ENCODE results near the gene LPCAT2. TPM values are rescaled to one million over a fixed set of nuclear protein-coding genes. Genes with fewer than 3 reads are reported as not detected.

The LPCAT2 gene
- total and polyA plus RNA-seq, 7 experiments from 2014 or later, result 0.03 to 16.9 (median 1.5) TPM

DNA sequence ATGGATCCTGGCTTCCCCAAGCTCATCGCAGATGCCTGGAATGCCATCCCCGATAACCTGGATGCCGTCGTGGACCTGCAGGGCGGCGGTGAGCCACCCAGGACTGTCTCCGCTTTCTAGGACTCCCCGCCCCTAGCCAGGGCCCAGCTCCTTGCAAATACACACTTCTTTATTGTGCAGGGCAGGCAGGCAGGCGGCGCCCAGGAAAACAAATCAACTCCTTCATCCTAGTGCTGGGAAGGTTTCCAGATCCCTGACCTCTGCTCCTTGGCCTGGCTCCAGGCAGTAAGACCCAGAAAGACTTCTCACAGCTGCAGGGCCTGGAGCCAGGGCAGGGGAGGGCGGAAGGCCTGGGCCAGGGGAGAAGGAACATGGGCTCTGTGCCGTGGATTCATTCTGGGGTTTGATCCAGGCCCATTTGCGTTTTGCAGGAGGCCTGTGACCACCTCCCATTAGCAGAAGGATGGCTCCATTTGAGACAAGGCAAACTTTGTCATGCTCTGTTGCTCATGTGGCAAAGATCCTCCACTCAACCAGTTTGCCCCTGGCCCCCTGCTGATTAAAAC is 6.0 kb upstream of the LPCAT2 start:
- POLR2A ChIA-PET, result interaction anchor here (0.6 kb wide), 1 partner anchor 40 kb away, joined by 3 read pairs; no protein-coding TSS in a partner anchor

GRCh38 chr16:55503726-55504550 is 4.9 kb upstream of the LPCAT2 start:
- H3K9me3 ChIP-seq (ENCODE audit: control insufficient read depth in 2 of 3, low read length in 3 of 3), result no peaks in the 10 kb centered on the region
- ChIA-PET POLR2A (no interaction called here), CTCF (no interaction called here)
- intact Hi-C loops (cut with micrococcal nuclease), result loop anchor here in 1 of 2 donors (10.0 kb wide), 1 partner anchor 691 kb away; the partner anchor contains the start of gene GNAO1
- Mint-ChIP-seq H3K4me3 (no peak overlapping the region), H3K36me3 (no peaks in the 10 kb centered on the region), H3K9me3 (peaks cover 0 to 3% (median 0%) of the 10 kb centered on the region in 11 donors), H3K4me1 (peaks cover 5 to 23% (median 19%) of the 10 kb centered on the region in 7 donors), H3K27ac (no peak overlapping the region), H3K27me3 (peaks cover 16 to 36% (median 27%) of the 10 kb centered on the region in 5 donors)
- ATAC-seq (no peak), DNase-seq (no peak)
- H3K4me1 ChIP-seq (ENCODE audit: control insufficient read depth in 2 of 2, insufficient read depth in 2 of 2, low read length in 2 of 2), result peaks cover 0 to 12% of the 10 kb centered on the region in 2 donors
- H3K4me3 ChIP-seq (ENCODE audit: low read length), result no peak overlapping the region
- no peaks in the 10 kb centered on the region for H3K36me3 ChIP-seq (ENCODE audit: control insufficient read depth in 2 of 3, insufficient read depth in 3 of 3, low read length in 3 of 3)
- H3K27me3 ChIP-seq (ENCODE audit: control insufficient read depth in 2 of 2, insufficient read depth in 2 of 2, low read length in 2 of 2), result no peaks in the 10 kb centered on the region
- no peak overlapping the region for H3K27ac ChIP-seq (ENCODE audit: low read depth, low read length)

More for the DNA sequence above, 6.0 kb upstream of the LPCAT2 start:
- Mint-ChIP-seq H3K4me3 (no peak overlapping the region), H3K36me3 (no peaks in the 10 kb centered on the region), H3K9me3 (peaks cover 0 to 2% (median 0%) of the 10 kb centered on the region in 11 donors), H3K27me3 (peaks cover 8 to 27% (median 16%) of the 10 kb centered on the region in 5 donors), H3K4me1 (peaks cover 0 to 19% (median 13%) of the 10 kb centered on the region in 7 donors), H3K27ac (no peak overlapping the region)
- Histone ChIP-seq H3K27ac (ENCODE audit: low read depth, low read length) (no peak overlapping the region), H3K9me3 (ENCODE audit: control insufficient read depth in 2 of 3, low read length in 3 of 3) (no peaks in the 10 kb centered on the region), H3K36me3 (ENCODE audit: control insufficient read depth in 2 of 3, insufficient read depth in 3 of 3, low read length in 3 of 3) (no peaks in the 10 kb centered on the region), H3K4me3 (ENCODE audit: low read length) (no peak overlapping the region), H3K4me1 (ENCODE audit: control insufficient read depth in 2 of 2, insufficient read depth in 2 of 2, low read length in 2 of 2) (peaks cover 0 to 12% of the 10 kb centered on the region in 2 donors), H3K27me3 (ENCODE audit: control insufficient read depth in 2 of 2, insufficient read depth in 2 of 2, low read length in 2 of 2) (no peaks in the 10 kb centered on the region)
- intact Hi-C loops (cut with micrococcal nuclease), result loop anchor here in 1 of 2 donors (10.0 kb wide), 1 partner anchor 692 kb away; the partner anchor contains the start of gene GNAO1
- CTCF ChIA-PET, result interaction anchor here (0.7 kb wide), 1 partner anchor 11 kb away, joined by 6 read pairs; no protein-coding TSS in a partner anchor
- DNase-seq (no peak), ATAC-seq (no peak)

- no peak for DNase-seq
- H3K36me3 ChIP-seq (ENCODE audit: control insufficient read depth in 2 of 3, insufficient read depth in 3 of 3, low read length in 3 of 3), result no peaks in the 10 kb centered on the region
- intact Hi-C loops (cut with micrococcal nuclease), result loop anchor here in 1 of 2 donors (5.0 to 10.0 kb wide), 2 partner anchors 38 to 689 kb away; partner anchors contain the start of gene GNAO1
- H3K27ac Mint-ChIP-seq, result no peak overlapping the region
- POLR2A ChIA-PET, result no interaction called here
- no peak overlapping the region for H3K4me3 ChIP-seq (ENCODE audit: low read length)
- peaks cover 5 to 18% (median 13%) of the 10 kb centered on the region in 7 donors for H3K4me1 Mint-ChIP-seq
- no peak overlapping the region for H3K27ac ChIP-seq (ENCODE audit: low read depth, low read length)
- no peak for ATAC-seq
- CTCF ChIA-PET, result no interaction called here
- no peaks in the 10 kb centered on the region for H3K9me3 ChIP-seq (ENCODE audit: control insufficient read depth in 2 of 3, low read length in 3 of 3)
- H3K27me3 Mint-ChIP-seq, result peaks cover 29 to 46% (median 41%) of the 10 kb centered on the region in 5 donors
- H3K4me1 ChIP-seq (ENCODE audit: control insufficient read depth in 2 of 2, insufficient read depth in 2 of 2, low read length in 2 of 2), result peaks cover 0 to 3% of the 10 kb centered on the region in 2 donors
- H3K27me3 ChIP-seq (ENCODE audit: control insufficient read depth in 2 of 2, insufficient read depth in 2 of 2, low read length in 2 of 2), result peaks cover 0 to 5% of the 10 kb centered on the region in 2 donors
- H3K9me3 Mint-ChIP-seq, result peaks cover 0 to 5% (median 0%) of the 10 kb centered on the region in 11 donors
- peaks cover 0 to 4% (median 0%) of the 10 kb centered on the region in 5 donors for H3K36me3 Mint-ChIP-seq
- H3K4me3 Mint-ChIP-seq, result no peak overlapping the region
These were observed 3.4 kb upstream of the LPCAT2 start for GRCh38 chr16:55505333-55506015.

DNA sequence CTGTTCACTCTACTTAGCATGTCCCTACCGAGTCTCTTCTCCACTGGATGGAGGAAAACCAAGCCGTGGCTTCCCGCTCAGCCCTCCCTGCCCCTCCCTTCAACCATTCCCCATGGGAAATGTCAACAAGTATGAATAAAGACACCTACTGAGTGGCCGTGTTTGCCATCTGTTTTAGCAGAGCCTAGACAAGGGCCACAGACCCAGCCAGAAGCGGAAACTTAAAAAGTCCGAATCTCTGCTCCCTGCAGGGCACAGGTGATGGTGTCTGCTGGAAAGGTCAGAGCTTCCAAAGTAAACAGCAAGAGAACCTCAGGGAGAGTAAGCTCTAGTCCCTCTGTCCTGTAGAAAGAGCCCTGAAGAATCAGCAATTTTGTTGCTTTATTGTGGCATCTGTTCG is 2.8 kb upstream of the LPCAT2 start:
- Mint-ChIP-seq H3K27ac (no peak overlapping the region), H3K4me1 (peaks cover 5 to 14% (median 9%) of the 10 kb centered on the region in 7 donors), H3K36me3 (peaks cover 0 to 4% (median 0%) of the 10 kb centered on the region in 5 donors), H3K9me3 (peaks cover 0 to 5% (median 0%) of the 10 kb centered on the region in 11 donors), H3K27me3 (peaks cover 32 to 48% (median 45%) of the 10 kb centered on the region in 5 donors), H3K4me3 (no peak overlapping the region)
- ATAC-seq (no peak), DNase-seq (no peak)
- ChIA-PET CTCF (no interaction called here), POLR2A (no interaction called here)
- H3K36me3 ChIP-seq (ENCODE audit: control insufficient read depth in 2 of 3, insufficient read depth in 3 of 3, low read length in 3 of 3), result no peaks in the 10 kb centered on the region
- H3K4me3 ChIP-seq (ENCODE audit: low read length), result no peak overlapping the region
- H3K27ac ChIP-seq (ENCODE audit: low read depth, low read length), result no peak overlapping the region
- intact Hi-C loops (cut with micrococcal nuclease), result loop anchor here in 1 of 2 donors (5.0 to 10.0 kb wide), 2 partner anchors 39 to 689 kb away; partner anchors contain the start of gene GNAO1
- peaks cover 0 to 5% of the 10 kb centered on the region in 2 donors for H3K27me3 ChIP-seq (ENCODE audit: control insufficient read depth in 2 of 2, insufficient read depth in 2 of 2, low read length in 2 of 2)
- no peaks in the 10 kb centered on the region for H3K9me3 ChIP-seq (ENCODE audit: control insufficient read depth in 2 of 3, low read length in 3 of 3)
- no peaks in the 10 kb centered on the region for H3K4me1 ChIP-seq (ENCODE audit: control insufficient read depth in 2 of 2, insufficient read depth in 2 of 2, low read length in 2 of 2)

GRCh38 chr16:55506708-55507107 is 2.2 kb upstream of the LPCAT2 start:
- DNase-seq, result no peak
- Histone ChIP-seq H3K9me3 (ENCODE audit: control insufficient read depth in 2 of 3, low read length in 3 of 3) (no peaks in the 10 kb centered on the region), H3K27me3 (ENCODE audit: control insufficient read depth in 2 of 2, insufficient read depth in 2 of 2, low read length in 2 of 2) (peaks cover 0 to 5% of the 10 kb centered on the region in 2 donors), H3K4me1 (ENCODE audit: control insufficient read depth in 2 of 2, insufficient read depth in 2 of 2, low read length in 2 of 2) (no peaks in the 10 kb centered on the region), H3K4me3 (ENCODE audit: low read length) (no peak overlapping the region), H3K27ac (ENCODE audit: low read depth, low read length) (no peak overlapping the region), H3K36me3 (ENCODE audit: control insufficient read depth in 2 of 3, insufficient read depth in 3 of 3, low read length in 3 of 3) (no peaks in the 10 kb centered on the region)
- H3K4me1 Mint-ChIP-seq, result peaks cover 5 to 14% (median 9%) of the 10 kb centered on the region in 7 donors
- H3K36me3 Mint-ChIP-seq, result peaks cover 0 to 4% (median 0%) of the 10 kb centered on the region in 5 donors
- POLR2A ChIA-PET, result no interaction called here
- no peak overlapping the region for H3K4me3 Mint-ChIP-seq
- peaks cover 0 to 8% (median 1%) of the 10 kb centered on the region in 11 donors for H3K9me3 Mint-ChIP-seq
- ATAC-seq, result no peak
- no peak overlapping the region for H3K27ac Mint-ChIP-seq
- intact Hi-C loops (cut with micrococcal nuclease), result loop anchor here in 1 of 2 donors (5.0 to 10.0 kb wide), 2 partner anchors 39 to 688 kb away; partner anchors contain the start of gene GNAO1
- CTCF ChIA-PET, result no interaction called here
- peaks cover 33 to 53% (median 43%) of the 10 kb centered on the region in 5 donors for H3K27me3 Mint-ChIP-seq

Measured in naive thymus-derived CD4-positive, alpha-beta T cell (primary cell).